UCSD-AML1 (cell line): ENCODE results near the gene ITGA5.

Experiments used
- DNase-seq: peaks from one replicate; lab custom pipeline; 2025; ENCODE audit not compliant: unreplicated experiment; lab: John Stamatoyannopoulos, UW

The ITGA5 gene

DNA sequence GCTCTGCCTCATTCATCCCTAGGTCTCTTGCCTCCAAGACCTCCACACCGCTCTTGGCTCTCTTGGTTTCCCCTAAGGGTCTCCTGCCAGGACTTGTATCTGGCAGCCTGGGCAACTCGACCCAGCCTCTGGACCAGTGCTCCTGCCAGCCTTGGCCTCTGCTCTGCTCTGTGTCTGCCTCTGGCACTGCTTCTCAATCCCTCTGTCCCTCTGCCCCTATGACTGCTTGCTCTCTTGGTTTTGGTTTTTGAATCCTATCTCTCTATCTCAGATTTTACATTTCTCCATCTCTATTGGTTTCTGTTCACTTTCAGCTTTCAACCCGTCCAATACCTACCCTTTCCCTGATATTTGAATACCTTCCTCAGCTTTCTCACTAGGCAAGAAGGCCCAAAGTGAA, 6.3 kb downstream of the ITGA5 start:
- DNase-seq, result no peak

DNA sequence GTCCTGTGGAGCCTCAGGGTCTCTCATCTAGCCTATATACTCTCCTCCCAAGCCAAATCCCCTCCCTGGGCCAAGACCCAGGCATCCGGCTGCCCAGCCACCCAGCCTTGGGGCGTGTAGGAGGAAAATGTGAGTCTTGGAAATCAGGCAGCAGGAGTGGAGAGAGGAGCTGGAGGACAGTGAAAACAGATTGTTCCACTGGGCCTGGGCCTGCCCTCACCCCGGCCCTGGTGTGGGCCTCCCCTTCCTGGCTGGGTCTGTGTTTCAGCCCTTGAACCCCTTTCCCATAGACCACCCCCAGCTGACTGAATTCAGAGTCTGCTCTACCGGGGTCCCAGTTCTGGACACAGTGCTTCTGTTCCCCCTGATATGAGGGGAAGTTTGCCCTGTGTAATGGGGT, 6.7 kb downstream of the ITGA5 start:
- no peak for DNase-seq

DNA sequence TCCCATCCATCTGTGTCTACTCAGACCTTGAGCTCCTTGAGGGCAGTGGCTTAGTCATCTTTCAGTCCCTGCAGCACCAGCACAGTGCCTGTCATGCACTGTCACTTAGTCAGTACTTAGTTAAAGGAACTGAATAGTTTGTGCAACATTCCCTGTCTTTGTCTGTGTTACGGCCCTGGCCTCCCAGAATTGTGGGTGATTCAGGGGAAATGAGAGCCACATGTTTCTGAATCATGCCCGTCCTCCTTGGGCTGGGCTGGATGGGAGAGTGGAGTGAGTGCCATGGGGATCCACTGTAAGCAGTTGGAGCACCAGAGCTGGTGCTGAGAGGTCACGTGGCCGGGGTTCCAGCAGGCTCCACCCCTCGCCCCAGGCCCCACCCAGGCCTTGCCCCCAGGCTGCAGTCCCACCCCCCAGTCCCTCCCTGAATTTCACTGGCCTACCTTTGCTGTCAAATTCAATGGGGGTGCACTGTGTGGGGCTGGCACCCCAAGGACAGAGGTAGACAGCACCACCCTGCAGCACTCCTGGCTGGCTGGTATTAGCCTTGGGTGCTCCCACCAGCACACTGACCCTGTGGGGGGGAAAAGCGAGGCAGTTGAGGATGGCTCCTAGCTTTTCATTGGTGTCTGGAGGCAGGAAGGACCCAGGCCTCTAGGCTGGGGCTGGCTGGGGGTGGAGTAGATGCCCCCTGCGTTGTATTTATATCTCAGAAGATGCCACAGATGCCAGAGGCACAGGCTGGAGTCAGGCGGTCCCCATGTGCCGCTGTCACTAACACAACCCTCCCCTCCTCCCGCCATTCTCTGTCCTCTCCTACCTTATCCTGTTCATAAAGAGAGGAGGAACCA, 7.5 kb downstream of the ITGA5 start:
- DNase-seq, result peak; percentile 61

DNA sequence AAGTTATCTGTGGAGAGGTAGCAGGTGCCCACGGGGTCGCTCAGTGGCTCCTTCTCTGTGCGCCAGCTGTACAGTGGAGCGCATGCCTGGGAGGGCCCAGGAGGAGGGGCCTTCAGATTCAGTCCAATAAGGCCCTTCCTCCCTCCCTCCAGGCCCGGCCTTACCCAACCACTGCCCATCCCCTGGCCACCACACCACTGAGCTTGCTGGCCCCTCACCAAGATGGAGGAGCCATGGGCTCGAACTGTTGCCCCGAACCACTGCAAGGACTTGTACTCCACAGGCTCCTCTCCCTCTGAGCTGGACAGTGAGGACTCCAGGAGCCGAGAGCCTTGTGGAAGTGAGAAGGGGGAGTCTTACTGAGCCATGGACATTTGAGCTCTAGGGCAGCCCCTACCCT, 9.8 kb downstream of the ITGA5 start:
- no peak for DNase-seq

DNA sequence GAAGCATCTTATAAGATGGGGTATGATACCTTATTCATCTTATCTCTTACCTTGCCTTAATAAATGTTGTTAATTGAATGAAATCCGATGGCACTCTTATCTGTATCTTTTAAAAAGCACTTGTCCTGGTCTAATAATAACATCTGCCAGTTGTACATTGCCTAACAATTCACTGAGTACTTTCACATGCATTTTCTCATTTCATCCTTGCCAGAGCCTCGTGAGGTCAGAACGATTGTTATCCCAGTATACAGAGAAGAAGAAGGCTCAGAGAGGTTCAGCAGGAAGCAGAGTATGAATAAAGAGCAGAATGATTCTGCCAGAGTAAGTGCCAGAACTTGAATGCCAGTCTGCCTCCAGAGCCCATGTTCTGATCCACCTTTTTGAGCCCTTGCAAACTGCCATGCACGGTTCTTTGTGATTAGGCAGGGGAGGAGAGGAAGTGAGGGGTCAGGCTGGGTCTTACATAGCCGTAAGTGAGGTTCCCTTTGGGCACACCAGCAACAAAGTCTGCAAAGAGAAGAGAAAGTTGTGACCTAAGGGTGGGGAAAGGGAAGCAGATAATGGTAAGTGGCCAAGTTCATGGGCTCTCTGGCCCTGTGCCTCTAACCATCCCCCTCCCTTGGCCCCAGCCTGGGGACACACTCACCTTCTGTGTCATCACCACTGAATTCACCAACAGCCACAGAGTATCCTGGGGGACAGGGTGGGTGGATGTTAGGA, 11.7 kb downstream of the ITGA5 start:
- no peak for DNase-seq

DNA sequence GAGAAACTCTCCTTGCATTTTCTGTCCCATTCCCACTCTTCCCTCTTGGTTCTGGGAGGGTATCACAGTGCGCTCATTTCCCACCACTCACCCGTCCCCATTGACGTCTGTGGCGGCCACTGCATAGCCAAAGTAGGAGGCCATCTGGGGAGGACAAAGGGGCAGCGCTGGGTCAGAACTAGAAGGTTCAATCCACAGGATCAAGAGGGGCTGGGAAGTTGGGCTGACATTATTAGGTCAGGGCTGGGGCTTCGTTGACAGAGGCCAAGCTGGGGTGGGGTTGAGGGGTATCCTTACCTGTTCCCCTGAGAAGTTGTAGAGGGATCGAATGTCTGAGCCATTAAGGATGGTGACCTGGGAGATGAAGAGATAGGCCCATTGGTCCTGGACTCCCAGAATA, 13.5 kb downstream of the ITGA5 start:
- DNase-seq, result no peak

DNA sequence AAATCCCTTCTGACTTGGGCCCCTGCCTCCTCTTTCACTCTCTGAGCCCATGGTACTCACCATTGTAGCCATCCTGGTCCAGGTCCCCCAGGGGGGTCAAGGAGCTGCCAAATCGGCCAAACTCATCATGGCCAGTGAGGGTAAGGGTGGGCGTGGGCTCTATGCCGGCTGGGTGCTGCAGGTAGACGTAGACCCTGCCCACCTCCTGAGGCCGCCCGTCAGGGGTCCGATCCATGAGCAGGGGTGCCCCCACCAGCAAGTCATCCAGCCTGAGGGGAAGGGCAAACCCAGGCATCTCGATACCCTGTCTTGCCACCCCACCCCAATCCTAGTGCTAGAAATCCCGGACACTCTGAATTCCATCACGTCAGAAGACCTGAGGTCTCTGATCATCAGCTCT, 14.0 kb downstream of the ITGA5 start:
- no peak for DNase-seq

DNA sequence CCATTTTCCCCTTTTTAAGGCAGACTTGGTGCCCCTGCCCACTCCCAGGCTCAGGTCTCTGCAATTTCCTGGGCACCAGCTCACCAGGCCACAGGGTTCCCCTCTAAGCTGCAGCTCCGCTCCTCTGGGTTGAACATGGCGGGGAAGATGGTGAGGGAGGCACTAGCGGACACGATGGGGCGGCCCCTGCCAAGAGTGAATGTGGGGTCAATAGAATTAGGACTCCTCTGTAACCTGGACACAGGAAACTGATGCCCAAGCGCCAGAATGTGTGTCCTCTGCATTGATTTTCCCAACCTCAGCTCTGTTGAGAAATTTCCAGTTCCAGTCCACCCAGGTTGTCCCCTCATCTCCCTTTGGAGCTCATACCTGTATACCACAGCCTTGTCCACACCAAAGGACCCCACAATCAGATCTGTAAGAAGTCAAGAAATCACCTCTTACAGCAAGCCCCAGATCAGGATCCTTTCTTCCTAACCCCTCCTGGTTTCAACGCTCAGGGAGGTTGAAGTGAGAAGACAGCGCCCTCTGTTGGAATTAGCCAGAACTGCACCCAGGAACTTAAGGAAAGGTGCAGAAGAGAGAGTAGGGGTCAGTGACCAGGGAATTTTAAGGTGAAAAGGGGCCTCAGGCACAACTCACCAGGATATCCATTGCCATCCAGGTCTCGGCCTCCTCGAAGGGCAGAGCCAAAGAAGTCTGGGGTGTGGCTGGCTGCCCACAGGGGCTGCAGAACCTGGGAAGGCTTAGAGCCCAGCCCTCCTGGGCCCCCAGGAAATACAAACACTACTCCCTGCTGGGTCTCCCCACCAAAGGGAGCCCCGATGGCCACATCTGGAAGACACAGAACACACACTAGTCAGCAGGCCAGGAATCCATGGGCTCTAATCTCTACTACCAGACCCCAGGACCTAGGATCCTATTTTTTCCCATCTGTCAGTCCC, 14.7 kb downstream of the ITGA5 start:
- peak; percentile 54 for DNase-seq

DNA sequence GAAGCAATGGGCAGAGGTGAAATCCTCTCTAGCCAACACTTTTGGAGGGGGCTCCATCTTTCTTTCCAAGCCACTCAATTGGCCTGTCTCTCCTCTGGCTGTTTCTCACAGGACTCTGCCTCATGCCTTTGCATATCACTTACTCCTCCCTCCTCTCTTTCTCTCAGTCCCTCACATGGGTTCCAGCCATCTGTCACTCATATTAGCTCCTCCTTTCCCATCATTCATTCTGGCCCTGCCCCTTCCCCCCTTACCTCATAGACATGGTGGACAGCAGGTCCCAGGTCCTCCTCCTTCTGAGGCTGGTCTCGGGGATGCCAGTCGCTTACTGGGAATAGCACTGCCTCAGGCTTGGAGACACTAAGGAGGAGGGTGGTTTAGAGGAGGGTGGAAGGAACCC, 17.9 kb downstream of the ITGA5 start:
- DNase-seq, result no peak

DNA sequence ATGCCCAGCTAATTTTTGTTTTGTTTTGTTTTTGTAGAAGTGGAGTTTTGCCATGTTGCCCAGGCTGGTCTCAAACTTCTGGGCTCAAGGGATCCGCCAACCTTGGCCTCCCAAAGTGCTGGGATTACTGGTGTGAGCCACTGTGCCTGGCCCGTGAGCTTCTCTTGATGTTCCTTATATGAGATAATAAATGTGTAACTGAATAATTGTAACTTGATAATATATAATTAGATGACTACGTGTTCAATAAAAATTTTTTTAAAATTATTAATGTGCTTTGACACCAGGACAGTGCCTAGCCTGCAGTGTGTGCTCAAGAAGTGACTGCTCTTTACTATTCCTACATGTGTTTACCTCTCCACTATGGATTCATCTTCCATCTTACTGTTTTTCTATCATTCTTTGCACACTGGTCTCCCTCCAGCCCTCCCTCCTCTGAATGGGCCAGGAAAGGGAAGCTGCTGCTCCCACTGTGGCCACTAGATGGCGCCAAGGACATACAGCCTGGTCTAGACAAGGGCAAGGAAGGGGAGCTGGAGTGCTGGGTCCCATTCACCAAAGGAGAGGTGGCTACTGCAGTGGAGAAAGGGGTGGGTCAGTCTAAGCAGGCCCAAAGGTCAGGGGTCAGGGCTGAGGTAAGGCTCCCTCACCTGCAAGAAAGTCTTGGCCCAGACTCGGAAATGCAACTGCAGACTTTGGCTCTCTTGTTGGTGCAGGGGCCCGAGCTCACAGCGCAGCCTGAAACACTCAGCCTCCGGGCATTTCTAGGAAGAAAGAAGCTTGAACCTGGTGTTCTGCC, 19.9 kb downstream of the ITGA5 start:
- peak; percentile 87 for DNase-seq

DNA sequence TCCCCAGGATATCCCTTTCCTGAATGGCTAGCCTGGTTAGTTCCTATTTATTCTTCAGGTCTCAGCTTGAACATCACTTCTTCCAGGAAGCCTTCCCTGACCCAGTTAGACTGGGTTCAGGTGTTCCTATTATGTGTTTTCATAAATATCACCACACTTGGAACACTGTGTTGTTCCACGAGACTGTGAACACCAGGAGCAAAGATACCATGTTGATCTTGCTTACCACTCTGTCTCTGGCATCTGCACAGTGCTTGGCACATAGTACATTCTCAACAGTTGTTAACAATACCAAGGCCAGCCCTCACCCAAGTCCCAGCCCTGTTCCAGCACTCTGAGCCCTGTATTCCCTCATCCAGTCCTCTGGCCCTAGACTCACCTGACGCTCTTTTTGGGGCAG, 20.8 kb downstream of the ITGA5 start:
- no peak for DNase-seq

DNA sequence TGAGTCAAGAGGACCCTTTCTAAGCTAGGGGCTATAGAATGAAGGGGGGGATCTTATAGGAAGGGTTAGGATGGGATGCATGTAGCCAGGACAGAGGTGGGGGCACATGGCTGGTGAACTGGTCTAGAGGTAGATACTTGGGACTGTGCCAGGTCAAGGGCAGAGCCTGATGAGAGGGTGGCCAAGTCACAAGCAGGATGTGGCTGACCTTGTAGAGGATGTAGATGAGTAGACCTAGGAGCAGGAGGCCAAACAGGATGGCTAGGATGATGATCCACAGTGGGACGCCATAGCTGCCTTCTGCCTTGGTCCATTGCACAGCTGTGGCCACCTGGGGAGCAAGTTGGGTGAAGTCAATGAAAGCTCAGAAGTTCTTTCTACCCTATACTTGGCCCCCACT, 21.9 kb downstream of the ITGA5 start:
- DNase-seq, result no peak

DNA sequence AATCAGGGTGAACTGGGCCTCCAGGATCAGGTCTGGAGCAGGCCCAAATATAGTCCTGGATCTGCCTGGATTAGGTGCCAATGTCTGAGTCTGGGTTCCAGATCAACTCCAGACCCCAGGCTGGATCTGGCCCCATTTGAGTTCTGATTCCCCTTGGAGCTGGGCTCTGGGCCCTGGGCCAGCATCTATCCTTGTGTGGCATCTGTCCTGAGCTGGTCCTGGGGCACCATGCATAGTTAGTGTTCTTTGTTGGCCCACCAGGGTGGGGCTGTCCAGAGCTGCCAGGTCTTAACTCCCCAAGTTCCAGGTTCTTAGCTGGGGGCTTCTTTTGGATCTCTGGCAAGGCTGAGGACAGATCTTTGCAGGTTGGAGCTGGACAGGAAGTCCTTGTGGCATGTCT, 23.5 kb downstream of the ITGA5 start:
- no peak for DNase-seq

DNA sequence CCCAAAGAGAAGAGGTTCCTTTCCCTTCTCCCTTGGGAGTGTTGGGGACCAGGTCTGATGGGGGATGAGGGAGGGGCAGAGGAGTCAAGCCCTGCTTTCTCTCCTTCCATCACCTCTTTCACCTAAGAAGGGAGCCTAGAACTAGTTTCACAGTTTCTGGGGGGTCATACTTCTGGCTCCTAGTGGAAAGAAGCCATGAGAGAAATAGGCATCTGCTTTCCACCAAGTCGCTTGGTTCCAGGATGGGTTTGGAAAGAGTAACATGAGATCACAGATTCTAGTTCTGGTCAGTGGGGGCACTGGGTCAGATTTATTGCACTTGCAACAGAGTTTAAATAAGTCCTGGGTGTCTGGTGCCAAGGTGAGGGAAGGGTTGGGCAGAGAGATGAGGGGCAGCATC, 24.1 kb downstream of the ITGA5 start:
- no peak for DNase-seq

DNA sequence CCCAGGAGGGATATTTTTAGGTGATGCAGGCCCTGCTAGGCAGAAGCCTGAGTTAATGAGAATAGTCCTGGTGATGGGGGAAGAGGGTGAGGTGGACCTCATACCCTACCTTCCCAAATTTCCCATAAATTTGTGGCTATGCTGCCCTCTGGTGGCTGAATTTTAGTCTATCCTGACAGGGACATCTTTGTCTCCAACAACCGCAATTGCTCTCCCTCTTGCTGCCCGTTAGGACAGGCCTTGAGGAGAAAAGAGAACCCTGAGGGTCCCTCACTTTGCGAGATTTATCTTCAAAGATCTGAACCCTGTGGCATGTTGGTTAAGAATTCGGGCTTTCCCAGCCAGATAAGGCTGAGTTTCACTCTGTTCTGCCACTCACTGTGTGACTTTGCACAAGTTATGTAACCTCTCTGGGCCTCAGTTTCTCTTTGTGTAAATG, 24.8 kb downstream of the ITGA5 start:
- DNase-seq, result peak; percentile 49

DNA sequence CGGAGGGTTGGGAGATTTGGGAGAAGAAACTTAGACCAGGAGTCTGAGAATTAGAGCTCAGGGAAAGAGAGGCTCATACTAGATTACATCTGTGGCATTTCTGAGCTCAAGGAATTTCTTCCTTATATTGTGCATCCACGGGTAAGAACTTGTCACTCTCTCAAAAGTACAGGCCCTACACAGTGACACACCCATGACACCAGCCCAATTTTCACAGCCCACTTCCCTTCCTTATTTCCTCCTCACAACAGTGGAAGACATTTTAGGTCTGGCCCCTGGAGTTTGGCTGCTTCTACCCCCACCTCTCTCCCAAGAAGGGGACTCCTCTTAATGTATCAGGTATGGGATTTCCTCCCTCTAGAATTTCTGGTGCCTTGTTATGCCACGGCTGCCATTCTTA, 25.3 kb downstream of the ITGA5 start:
- DNase-seq, result no peak

DNA sequence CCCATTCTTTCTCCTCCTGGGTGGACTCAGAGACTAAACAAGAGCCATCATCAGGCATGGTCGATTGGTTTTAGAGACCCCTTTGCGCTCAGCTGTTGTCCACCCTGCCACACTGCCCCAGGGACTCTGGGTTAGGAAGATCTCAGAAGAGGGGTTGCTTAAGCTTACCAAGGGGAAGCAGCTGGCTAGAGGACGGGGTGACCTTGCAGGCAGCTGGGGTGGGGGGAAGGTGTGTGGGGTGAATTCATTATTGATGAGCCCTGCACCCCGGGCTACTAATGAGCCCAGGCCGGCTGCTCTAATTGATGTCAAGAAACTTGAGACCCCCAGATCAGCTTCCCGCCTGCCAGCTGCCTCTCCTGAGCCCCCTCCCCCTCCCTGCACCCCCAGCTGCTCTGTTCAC, 25.9 kb downstream of the ITGA5 start:
- DNase-seq, result no peak

DNA sequence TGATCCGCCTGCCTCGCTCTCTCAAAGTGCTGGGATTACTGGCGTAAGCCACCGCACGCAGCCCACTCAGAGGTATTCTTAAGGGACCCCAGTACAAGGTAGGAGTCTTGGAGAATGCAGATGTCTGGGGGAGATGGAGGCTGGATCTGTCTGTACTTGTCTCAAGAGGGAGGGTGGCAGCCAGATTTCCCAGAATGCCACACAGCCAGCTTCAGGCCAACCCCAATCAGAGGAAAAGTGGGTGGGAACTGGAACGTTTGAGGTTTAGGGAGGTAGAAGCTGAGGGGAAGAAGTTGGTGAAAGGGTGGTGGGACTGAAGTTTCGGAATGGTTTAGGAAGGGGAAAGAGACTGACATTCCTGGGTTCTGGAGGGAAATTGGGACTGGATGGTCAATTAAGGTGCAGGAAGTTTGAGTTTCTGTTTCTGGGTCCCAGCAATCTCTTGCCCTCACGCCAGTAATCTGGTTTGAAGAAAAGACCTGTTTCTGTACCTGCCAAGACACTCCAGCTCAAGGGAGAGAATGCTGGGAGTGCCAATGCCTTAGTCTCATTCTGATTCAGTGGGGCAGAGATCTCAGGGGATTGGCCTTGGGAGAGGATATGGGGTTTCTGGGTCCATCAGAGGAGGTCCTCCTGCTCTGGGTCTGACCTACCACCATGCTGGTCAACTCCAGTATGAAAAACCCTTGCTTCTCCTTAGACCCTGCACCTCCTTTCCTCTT, 26.4 kb downstream of the ITGA5 start:
- no peak for DNase-seq

DNA sequence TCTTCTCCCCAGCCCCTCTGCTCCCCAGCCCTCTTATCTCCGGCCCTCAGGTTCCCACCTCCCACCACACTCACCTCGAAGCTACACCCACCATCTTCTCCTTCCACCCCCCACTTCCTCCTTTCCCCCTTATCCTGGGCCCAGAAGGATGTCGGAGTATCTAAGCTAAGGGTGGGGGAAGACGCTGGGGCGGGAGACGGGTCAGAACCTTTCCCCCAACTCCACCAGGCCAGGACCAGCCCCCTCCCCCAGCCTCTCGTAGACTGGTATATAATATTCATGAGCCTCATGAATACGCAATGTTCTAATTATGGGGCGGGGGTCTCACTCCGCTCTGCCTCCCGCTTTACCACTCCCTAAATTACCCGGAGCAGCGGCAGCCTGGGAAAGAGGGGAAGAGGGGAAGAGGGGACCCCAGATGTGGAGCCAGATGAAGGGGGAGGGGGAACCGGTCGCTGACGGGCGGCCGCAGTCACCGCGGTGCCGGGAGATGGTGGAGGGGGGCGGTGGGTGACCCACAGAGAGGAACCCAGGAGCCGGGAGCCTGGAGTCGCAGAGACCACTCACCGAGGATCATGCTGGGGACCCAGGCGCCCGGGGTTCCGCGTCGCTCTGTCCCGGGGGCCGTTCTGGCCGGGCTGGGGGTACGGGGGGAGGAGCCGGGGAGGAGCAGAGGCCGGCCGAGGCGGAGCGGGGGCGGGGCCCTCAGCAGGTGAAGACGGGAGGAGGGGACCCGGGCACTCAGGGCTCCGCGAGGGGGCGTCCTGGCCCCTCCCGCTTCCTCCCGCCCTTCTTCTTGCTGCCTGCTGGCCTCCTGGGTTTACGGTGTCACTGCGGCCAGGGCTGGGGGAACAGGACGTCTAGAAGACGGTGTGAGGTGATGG, 28.2 kb downstream of the ITGA5 start:
- DNase-seq, result peak; percentile 84
